ENCODE results near the gene CARD9. TPM values are rescaled to one million over a fixed set of nuclear protein-coding genes. Genes with fewer than 3 reads are reported as not detected.

CARD9 gene
- total RNA-seq, 2 donors from 2014 or later = 0.78 to 1.3 TPM

DNA sequence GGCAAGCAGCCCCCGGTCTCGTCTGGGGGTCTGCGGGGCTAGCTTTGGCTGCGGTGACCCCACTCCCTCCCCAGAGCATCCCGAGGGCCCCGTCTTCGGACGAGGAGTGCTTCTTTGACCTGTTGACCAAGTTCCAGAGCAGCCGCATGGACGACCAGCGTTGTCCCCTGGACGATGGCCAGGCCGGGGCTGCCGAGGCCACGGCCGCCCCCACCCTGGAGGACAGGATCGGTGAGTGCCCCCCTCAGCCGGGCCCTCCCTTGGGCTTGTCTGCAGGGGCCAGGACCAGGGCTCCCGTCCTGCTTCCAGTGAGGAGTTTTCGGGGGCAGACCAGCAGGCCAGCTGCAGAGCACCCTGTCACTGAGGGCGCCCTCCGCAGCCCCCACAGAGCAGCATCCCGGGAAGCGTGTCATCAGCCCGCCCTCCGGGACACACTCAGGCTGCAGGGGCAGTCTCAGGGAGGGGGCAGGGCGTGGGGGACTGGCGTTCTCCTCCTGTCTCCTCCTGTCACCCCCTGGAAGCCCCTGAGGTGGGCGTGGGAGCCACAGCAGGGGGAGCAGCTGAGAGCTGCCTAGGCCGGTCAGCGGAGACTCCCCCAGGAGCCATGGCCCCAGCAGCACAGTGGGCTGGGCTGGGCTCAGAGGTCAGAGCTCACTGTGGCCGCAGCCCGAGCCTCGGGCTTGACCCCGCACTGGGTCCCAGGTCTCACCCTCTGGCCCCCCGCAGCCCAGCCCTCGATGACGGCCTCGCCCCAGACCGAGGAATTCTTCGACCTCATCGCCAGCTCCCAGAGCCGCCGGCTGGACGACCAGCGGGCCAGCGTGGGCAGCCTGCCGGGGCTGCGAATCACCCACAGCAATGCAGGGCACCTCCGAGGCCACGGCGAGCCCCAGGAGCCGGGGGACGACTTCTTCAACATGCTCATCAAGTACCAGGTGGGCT is 17.6 kb downstream of the CARD9 start:
- no peaks in the 10 kb centered on the region for H3K36me3 ChIP-seq (replicated peaks in 1 of 2; ENCODE audit: insufficient read depth in 1 of 2, low read depth in 2 of 2)
- intact Hi-C loops (cut with DNase I) = no loop called here
- H3K27ac ChIP-seq = no peak overlapping the region
- no peaks in the 10 kb centered on the region for H3K27me3 ChIP-seq
- TF ChIP-seq, protein P1, sequence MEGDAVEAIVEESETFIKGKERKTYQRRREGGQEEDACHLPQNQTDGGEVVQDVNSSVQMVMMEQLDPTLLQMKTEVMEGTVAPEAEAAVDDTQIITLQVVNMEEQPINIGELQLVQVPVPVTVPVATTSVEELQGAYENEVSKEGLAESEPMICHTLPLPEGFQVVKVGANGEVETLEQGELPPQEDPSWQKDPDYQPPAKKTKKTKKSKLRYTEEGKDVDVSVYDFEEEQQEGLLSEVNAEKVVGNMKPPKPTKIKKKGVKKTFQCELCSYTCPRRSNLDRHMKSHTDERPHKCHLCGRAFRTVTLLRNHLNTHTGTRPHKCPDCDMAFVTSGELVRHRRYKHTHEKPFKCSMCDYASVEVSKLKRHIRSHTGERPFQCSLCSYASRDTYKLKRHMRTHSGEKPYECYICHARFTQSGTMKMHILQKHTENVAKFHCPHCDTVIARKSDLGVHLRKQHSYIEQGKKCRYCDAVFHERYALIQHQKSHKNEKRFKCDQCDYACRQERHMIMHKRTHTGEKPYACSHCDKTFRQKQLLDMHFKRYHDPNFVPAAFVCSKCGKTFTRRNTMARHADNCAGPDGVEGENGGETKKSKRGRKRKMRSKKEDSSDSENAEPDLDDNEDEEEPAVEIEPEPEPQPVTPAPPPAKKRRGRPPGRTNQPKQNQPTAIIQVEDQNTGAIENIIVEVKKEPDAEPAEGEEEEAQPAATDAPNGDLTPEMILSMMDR (IDR thresholded peaks at IDR 0.05) = no peak
- no peak for TF ChIP-seq POLR2A (IDR thresholded peaks at IDR 0.05)
- no peaks in the 10 kb centered on the region for H3K9me3 ChIP-seq
- ATAC-seq = no peak
- no peak overlapping the region for H3K4me3 ChIP-seq
- no peak for DNase-seq
- H3K4me1 ChIP-seq = peaks cover 5% of the 10 kb centered on the region
- 83 to 93% methylated on average over 3 to 53 of the region's 54 CpGs for WGBS, 2 donors

DNA sequence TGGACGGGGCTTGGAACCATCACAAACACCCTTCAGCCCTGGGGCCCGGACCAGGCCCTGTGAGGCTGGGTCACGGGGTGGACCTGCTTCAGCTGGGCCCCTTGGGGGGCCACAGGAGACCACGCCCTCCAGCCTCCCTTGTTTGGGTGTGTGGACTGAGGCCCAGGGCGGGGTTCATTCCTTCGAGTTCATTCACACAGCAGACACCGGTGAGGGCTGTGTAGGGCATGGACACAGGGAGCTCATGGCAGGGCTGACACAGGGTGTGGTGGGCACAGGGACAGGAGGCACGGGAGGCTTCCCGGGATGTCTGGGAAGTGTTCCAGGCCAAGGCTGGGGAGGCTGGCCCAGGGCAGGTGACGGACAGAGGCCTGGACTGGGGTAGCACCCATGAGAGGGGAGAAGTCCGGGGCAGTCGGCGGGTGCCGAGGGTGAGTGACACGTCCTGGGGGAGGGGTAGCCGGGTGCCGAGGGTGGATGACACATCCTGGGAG is 18.8 kb downstream of the CARD9 start:
- TF ChIP-seq, protein P1 (IDR thresholded peaks at IDR 0.05) = no peak
- no peak for TF ChIP-seq POLR2A (IDR thresholded peaks at IDR 0.05)
- DNase-seq (peak in 1 of 4 donors; percentile 69), ATAC-seq (peak; percentile 13)
- H3K36me3 ChIP-seq (replicated peaks in 1 of 2; ENCODE audit: insufficient read depth in 1 of 2, low read depth in 2 of 2) = no peaks in the 10 kb centered on the region
- peaks cover 5% of the 10 kb centered on the region for H3K4me1 ChIP-seq
- intact Hi-C loops (cut with DNase I) = no loop called here
- H3K4me3 ChIP-seq = no peak overlapping the region
- H3K9me3 ChIP-seq = no peaks in the 10 kb centered on the region
- no peak overlapping the region for H3K27ac ChIP-seq
- no peaks in the 10 kb centered on the region for H3K27me3 ChIP-seq
- 42 to 50% methylated on average over 5 to 9 of the region's 17 CpGs for WGBS, 2 donors

DNA sequence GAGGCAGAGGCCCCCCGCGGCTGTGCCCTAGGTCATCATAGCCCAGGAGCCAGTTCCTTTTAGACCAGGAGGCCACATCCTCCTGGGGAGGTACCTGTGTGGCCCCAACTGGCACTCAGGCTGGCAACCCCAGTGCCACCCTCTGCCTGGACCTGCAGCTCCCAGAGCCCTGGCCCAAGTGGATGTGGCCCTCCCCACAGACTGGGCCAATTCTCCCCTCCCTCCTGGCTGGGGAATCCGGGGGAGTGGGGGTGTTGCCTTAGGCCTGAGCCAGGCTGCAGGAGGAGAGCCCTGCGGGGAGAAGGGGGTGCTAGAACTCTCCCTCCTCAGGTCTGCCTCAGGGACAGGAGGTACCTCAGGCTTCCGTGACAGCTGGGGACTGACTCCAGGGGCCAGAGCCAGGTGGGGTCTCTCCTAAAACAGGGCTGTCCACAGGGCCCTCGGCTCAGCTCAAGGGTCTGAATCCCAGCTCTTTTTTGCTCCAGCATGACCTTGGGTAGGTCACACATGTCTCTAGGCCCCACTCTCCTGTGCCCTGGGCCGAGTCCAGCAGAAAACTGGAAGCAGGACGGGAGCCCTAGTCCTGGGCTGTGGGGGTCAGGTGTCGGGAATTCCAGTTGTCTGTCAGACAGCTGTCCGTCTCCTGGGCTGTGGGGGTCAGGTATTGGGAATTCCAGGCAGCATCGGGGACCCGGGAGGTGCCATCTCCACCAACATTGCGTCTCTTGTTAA is 19.5 kb downstream of the CARD9 start:
- 73% methylated on average over 11 of the region's 13 CpGs; no CpG with 5 or more reads in 1 of the 2 donors for WGBS, 2 donors
- no peak overlapping the region for H3K4me3 ChIP-seq

DNA sequence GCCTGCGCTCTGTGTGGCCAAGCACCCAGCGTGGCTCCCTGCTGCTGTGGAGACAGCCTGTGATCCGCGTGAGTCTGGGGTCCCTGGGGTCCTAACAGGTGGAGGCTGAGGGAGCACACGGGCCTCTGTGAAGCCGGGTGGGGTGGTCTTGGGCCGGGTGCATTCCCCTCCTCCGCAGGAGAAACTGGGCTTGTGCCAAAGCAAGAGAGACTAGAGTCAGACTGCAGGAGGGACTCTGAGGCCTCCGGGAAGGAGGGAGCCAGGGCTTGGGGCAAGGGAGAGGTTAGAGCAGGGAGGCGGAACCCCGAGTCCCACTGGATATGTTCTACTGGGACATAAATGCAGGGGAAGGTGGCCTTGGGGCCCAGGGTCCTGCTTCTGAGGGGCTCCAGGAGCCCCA is 20.4 kb downstream of the CARD9 start:
- Histone ChIP-seq H3K4me3 (no peak overlapping the region), H3K27me3 (no peaks in the 10 kb centered on the region), H3K27ac (no peak overlapping the region), H3K4me1 (peaks cover 5% of the 10 kb centered on the region), H3K9me3 (no peaks in the 10 kb centered on the region), H3K36me3 (replicated peaks in 1 of 2; ENCODE audit: insufficient read depth in 1 of 2, low read depth in 2 of 2) (no peaks in the 10 kb centered on the region)
- intact Hi-C loops (cut with DNase I) = no loop called here
- 85 to 91% methylated on average over 7 to 10 of the region's 11 CpGs for WGBS, 2 donors
- TF ChIP-seq, protein P1 (IDR thresholded peaks at IDR 0.05) = no peak
- no peak for TF ChIP-seq POLR2A (IDR thresholded peaks at IDR 0.05)
- no peak for ATAC-seq
- no peak for DNase-seq

More for the DNA sequence above, 19.5 kb downstream of the CARD9 start:
- intact Hi-C loops (cut with DNase I) = no loop called here
- H3K9me3 ChIP-seq = no peaks in the 10 kb centered on the region
- no peaks in the 10 kb centered on the region for H3K36me3 ChIP-seq (replicated peaks in 1 of 2; ENCODE audit: insufficient read depth in 1 of 2, low read depth in 2 of 2)
- peaks cover 5% of the 10 kb centered on the region for H3K4me1 ChIP-seq
- no peak for TF ChIP-seq POLR2A (IDR thresholded peaks at IDR 0.05)
- TF ChIP-seq, protein P1 (IDR thresholded peaks at IDR 0.05) = no peak
- DNase-seq = no peak
- no peak for ATAC-seq
- H3K27ac ChIP-seq = no peak overlapping the region
- no peaks in the 10 kb centered on the region for H3K27me3 ChIP-seq
